HG03432 (cell line): ENCODE data around the gene USP8.
"Not testable (repeated sequence)": the region's sequence is repeated elsewhere in the genome, so short reads cannot be mapped to it uniquely, and the experiment has no call there.

Experiments
- ATAC-seq: cut with Tn5 transposase; IDR thresholded peaks from one replicate; pipeline ENCODE4 v1.9.1; 2021; ENCODE audit warnings: mild to moderate bottlenecking, moderate library complexity; ENCODE audit not compliant: unreplicated experiment

The USP8 gene

DNA sequence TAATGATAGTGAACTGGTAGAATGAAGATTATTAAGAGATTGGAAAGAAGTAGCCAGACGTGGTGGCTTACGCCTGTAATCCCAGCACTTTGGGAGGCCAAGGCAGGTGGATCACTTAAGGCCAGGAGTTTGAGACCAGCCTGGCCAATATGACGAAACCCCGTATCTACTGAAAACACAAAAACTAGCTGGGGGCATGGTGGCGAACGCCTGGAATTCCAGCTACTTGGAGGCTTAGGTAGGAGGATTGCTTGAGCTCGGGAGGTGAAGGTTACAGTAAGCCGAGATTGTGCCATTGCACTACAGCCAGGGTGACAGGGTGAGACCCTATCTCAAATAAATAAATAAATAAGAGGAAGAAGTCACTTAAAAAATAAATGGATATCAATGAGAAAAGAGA, 14.0 kb downstream of the USP8 start:
- no peak for ATAC-seq

DNA sequence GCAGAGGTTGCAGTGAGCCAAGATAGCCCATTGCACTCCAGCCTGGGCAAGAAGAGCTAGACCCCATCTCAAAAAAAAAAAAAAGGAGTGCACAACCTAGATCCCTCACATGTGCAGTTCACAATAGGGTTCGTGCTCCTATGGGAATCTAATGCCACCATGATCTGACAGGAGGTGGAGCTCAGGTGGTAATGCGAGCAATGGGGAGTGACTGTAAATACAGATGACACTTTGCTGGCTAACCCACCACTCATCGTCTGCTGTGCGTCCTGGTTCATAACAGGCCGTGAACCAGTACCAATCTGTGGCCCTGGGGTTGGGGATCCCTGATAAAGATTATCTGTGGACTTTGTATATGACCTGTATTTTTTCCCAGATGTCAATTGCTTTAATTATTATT, 16.7 kb downstream of the USP8 start:
- no peak for ATAC-seq

DNA sequence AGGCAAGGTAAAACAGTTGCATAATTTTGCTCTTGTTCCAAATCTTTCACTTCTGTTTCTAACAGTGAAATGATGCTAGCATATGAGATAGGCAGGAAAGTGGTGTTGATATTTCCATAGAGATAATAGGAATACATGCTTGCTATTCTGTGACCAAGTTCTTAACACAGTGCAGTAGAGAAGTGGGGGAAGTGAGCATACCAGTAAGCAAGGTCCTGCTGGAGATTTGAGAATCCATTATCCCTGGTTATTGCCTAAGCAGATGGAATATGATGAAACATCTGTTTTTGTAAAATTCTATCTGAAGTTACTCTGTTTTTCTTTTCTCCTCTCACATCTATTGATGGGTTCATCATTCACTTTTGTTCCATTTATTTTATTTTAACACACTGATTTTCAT, 28.7 kb downstream of the USP8 start:
- no peak for ATAC-seq

GRCh38 chr15:50458348-50459112, 34.3 kb downstream of the USP8 start:
- no peak for ATAC-seq

GRCh38 chr15:50463423-50464358, 39.5 kb downstream of the USP8 start:
- no peak for ATAC-seq

DNA sequence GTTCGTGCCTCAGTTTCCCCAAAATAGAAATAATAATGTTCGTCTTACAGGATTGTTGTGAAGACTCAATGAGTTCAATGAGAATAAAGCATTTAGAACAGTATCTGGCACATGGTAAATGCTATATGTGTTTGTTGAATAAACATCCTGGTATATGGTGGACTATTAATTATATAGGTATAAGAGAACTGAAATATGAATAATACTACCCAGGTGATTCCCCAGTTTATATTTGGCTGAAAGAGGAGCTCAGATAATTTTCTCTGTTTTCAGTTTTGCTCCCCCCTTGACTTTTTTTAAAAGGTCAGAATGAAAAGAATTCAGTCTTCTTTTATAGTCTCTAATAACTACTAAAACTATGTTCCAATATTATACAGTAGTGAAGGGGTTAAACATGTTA, 46.9 kb downstream of the USP8 start:
- no peak for ATAC-seq

DNA sequence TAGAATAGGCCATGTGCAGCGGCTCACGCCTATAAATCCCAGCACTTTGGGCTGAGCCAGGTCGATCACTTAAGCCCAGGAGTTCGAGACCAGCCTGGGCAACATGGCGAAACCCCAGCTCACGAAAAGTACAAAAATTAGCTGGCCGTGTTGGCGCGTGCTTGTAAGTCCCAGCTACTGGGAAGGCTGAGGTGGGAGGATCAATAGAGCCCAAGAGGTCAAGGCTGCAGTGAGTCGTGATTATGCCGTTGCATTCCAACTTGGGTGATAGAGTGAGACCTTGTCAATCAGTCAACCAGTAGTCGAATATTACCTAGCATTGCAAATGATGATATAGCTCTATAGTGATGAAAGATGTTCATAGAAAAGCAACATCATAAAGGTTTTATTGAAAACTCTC, 51.9 kb downstream of the USP8 start:
- no peak for ATAC-seq

GRCh38 chr15:50484781-50485180, 60.6 kb downstream of the USP8 start:
- ATAC-seq, result peak; percentile 47

DNA sequence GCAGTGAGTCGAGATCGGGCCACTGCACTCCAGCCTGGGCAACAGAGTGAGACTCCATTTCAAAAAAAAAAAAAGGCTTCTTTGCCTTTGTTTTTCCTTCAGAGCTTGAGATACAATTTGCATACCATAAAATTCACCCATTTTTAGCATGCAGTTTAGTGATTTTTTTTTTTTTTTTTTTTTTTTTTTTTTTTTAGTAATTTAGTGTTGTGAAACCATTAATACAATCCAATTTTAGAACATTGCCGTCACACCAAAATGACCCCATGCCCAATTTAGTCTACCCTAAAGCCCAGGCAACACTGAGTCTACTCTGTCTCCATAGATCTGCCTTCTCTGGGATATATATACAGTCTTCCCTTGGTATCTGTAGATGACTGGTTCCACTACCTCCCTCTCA, 61.2 kb downstream of the USP8 start:
- ATAC-seq, result no peak

- ATAC-seq, result no peak
Measured at GRCh38 chr15:50487287-50487686, 63.1 kb downstream of the USP8 start.

GRCh38 chr15:50493625-50494024, 69.4 kb downstream of the USP8 start:
- no peak for ATAC-seq

DNA sequence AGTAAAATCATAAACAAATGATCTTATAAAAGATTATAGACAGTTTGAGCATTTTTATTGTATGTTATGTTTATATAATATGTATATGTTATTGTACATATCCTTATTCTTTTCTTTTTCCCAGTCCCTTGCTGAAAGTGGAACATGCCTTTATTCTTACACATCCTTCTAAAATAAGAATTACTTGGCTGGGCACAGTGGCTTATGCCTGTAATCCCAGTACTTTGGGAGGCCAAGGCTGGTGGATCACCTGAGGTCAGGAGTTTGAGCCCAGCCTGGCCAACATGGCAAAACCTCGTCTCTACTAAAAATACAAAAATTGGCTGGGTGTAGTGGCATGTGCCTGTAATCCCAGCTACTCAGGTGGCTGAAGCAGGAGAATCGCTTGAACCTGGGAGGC, 70.3 kb downstream of the USP8 start:
- not testable (repeated sequence) for ATAC-seq

DNA sequence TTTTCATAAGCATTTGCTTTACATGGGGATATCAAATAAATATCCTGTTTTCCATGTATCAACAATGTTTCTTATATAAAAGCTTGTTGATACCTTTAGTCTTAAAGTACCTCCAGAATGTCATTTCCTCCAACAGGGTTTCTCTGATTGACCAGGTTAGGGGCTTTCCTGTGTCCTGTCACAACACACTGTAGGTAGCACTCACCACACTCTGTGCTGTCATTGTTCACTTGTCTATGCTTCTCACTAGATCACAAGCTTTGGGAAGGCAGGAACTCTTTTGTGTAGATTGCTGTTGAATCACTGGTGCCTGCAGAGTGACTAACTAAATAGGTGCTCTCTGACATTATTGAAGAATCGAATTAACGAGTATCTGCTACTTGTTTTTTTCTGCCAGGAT, 72.5 kb downstream of the USP8 start:
- no peak for ATAC-seq

- no peak for ATAC-seq
Measured at GRCh38 chr15:50500352-50500751, 76.1 kb downstream of the USP8 start.

DNA sequence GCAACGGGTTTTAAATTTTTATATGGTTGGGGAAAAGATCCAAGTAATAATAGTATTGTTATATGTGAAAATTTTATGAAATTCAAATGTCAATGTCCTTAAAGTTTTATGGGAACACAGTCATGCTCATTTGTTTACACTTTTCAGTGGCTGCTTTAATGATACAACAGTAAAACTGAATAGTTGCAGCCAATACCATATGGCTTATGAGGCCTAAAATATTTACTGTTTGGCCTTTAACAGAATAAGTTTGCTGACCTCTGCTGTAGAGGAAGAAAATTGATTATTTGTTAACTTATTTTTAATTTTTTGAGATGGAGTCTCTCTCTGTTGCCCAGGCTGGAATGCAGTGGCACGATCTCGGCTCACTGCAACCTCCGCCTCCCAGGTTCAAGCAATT, 77.6 kb downstream of the USP8 start:
- ATAC-seq, result no peak

GRCh38 chr15:50503144-50503543, 78.9 kb downstream of the USP8 start:
- ATAC-seq, result no peak

DNA sequence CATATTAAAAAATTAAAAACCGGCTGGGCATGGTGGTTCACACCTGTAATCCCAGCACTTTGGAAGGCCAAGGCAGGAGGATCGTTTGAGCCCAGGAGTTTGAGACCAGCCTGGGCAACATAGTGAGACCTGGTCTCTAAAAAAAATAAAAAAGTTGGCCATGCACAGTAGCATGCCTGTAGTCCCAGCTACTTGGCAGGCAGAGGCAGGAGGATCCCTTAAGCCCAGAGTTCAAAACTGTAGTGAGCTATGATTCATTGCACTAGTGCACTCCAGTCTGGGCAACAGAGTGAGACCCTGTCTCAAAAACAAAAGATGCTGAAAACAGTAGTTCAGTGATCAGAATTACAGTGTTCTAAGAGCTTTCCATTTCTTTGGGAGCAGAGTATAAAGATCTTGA, 81.5 kb downstream of the USP8 start:
- not testable (repeated sequence) for ATAC-seq

GRCh38 chr15:50506121-50506520, 81.9 kb downstream of the USP8 start:
- no peak for ATAC-seq

DNA sequence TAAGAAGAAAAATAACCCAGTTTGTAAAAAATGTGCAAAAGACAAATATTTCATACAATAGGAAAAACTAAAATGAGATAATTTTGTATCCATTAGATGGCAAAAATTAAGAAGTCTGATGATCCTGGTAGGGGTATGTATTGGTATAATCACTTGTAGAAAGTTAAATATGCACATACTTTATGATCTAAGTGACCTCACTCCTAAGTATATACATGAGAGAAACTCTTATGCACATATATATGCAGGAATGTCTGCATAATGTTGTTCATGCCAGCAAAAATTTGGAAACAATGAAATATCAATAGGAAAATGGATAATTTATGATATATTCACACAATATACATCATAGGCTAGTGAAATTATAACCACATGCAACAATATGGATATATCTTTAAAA, 88.8 kb downstream of the USP8 start:
- no peak for ATAC-seq

DNA sequence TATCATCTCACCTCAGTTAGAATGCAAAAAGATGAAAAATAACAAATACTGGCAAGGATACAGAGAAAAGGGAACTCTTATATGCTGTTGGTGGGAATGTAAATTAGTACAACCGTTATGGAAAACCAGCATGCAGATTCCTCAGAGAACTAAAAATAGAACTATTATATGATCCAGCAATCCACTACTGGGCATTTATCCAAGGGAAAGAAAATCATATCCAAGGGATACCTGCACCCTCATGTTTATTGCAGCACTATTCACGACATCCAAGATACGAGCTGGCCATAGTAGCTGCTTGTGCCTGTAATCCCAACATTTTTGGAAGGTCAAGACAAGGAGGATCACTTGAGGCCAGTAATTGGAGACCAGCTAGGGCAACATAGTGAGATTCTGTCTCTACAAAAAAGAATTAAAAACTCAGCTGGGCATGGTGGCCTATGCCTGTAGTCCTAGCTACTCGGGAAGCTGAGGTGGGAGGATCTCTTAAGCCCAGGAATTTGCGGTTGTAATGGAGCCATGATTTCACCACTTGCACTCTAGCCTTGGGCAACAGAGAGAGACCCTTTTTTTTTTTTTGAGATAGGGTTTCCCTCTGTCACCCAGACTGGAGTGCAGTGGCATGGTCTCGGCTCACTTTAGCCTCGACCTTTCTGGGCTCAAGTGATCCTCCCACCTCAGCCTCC, 95.7 kb downstream of the USP8 start:
- no peak for ATAC-seq

DNA sequence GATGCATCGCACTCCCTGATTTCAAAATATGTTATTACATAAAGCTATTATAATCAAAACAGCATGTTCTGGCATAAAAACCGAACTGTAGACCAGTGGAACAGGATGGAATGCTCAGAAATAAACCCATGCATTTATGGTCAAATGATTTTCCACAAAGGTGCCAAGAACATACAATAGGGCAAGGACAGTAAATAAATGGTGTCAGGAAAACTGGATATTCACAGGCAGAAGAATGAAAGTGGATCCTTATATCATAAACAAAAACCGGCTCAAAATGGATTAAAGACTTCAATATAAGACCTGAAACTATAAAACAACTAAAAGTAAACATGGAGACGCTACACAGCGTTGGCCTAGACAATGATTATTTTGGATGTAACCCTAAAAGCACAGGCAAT, 99.6 kb downstream of the USP8 start:
- ATAC-seq, result no peak

DNA sequence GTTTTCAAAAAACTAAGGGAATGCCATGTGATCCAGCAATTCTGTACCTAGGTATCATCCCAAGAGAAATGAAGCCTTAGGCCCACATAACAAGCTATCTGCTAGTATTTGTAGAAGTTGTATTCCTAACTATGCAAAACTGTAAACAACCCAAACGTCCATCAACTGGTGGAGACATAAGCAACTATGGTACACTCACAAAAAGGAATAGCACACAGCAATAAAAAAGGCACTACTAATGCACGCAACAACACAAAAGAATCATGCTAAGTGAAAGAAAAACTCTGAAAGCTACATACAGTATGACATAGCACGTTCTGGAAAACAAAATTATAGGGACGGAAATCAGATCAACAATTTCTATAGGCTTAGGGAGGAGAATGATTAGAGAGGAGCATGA, 107.0 kb downstream of the USP8 start:
- ATAC-seq, result no peak
